DMS 273 (cell line): ENCODE measurements around the gene PLEKHA7.
A peak's percentile ranks its signal among the peaks of the same experiment; 100 is the strongest.

Experiments used
- DNase-seq: peaks from one replicate; lab custom pipeline; 2025; ENCODE audit not compliant: unreplicated experiment; lab: John Stamatoyannopoulos, UW

PLEKHA7 gene

GRCh38 chr11:16854979-16855378 is 159.2 kb downstream of the PLEKHA7 start:
- DNase-seq = no peak

GRCh38 chr11:16853859-16854258 is 160.4 kb downstream of the PLEKHA7 start:
- DNase-seq = no peak

- no peak for DNase-seq
These were observed 160.9 kb downstream of the PLEKHA7 start for GRCh38 chr11:16853266-16853665.

- DNase-seq = no peak
These were observed 167.9 kb downstream of the PLEKHA7 start for GRCh38 chr11:16846305-16846704.

- no peak for DNase-seq
These were observed 169.9 kb downstream of the PLEKHA7 start for GRCh38 chr11:16844268-16844771.

- DNase-seq = peak; percentile 85
These were observed 170.9 kb downstream of the PLEKHA7 start for GRCh38 chr11:16843294-16843693.

GRCh38 chr11:16841984-16842383 is 172.2 kb downstream of the PLEKHA7 start:
- DNase-seq = peak; percentile 43

- no peak for DNase-seq
These were observed 172.7 kb downstream of the PLEKHA7 start for GRCh38 chr11:16841481-16841880.

GRCh38 chr11:16840951-16841350 is 173.3 kb downstream of the PLEKHA7 start:
- no peak for DNase-seq

GRCh38 chr11:16839821-16840220 is 174.4 kb downstream of the PLEKHA7 start:
- no peak for DNase-seq

- no peak for DNase-seq
These were observed 179.8 kb downstream of the PLEKHA7 start for GRCh38 chr11:16834384-16834783.

GRCh38 chr11:16833026-16833425 is 181.2 kb downstream of the PLEKHA7 start:
- no peak for DNase-seq

GRCh38 chr11:16832193-16832539 is 182.0 kb downstream of the PLEKHA7 start:
- DNase-seq = no peak

GRCh38 chr11:16831316-16832192 is 182.7 kb downstream of the PLEKHA7 start:
- no peak for DNase-seq

- no peak for DNase-seq
These were observed 187.1 kb downstream of the PLEKHA7 start for GRCh38 chr11:16827139-16827538.

- no peak for DNase-seq
These were observed 188.2 kb downstream of the PLEKHA7 start for GRCh38 chr11:16825968-16826367.

GRCh38 chr11:16825101-16825500 is 189.1 kb downstream of the PLEKHA7 start:
- DNase-seq = no peak

GRCh38 chr11:16820324-16821092 is 193.7 kb downstream of the PLEKHA7 start:
- peak; percentile 78 for DNase-seq

- no peak for DNase-seq
These were observed 195.9 kb downstream of the PLEKHA7 start for GRCh38 chr11:16818284-16818683.

GRCh38 chr11:16817351-16817750 is 196.9 kb downstream of the PLEKHA7 start:
- DNase-seq = no peak

- no peak for DNase-seq
These were observed 197.6 kb downstream of the PLEKHA7 start for GRCh38 chr11:16816358-16817270.
